Type B pancreatic cell (in vitro differentiated cells): Measurements from ENCODE around the gene FEZF1. TPM values are rescaled to one million over a fixed set of nuclear protein-coding genes. Genes with fewer than 3 reads are reported as not detected.

Experiments
- DNase-seq: peaks from one replicate; pipeline ENCODE4 v3.0.0; 2021; ENCODE audit warnings: mixed read lengths; ENCODE audit not compliant: unreplicated experiment; ENCODE audit errors: extremely low spot score
- H3K27ac Mint-ChIP-seq: 2 replicates; pipeline ENCODE4 v1.8.0; 2021; ENCODE audit warnings: mild to moderate bottlenecking, mixed read lengths
- H3K27me3 Mint-ChIP-seq: 2 replicates; pipeline ENCODE4 v1.8.0; 2021; ENCODE audit warnings: mixed read lengths
- H3K36me3 Mint-ChIP-seq: 2 replicates; pipeline ENCODE4 v1.8.0; 2021; ENCODE audit warnings: mixed read lengths
- H3K4me1 Mint-ChIP-seq: one replicate; pipeline ENCODE4 v1.8.0; 2021; ENCODE audit warnings: mixed read lengths; ENCODE audit not compliant: unreplicated experiment
- H3K4me3 Mint-ChIP-seq: 2 replicates; pipeline ENCODE4 v1.8.0; 2021; ENCODE audit warnings: mild to moderate bottlenecking, mixed read lengths
- H3K9me3 Mint-ChIP-seq: 2 replicates; pipeline ENCODE4 v1.8.0; 2021; ENCODE audit warnings: mixed read lengths
- total RNA-seq: library from RNA; stranded (reverse); gene quantifications from 2 replicates; pipeline ENCODE4 v1.2.1, GENCODE V29; 2021; ENCODE audit warnings: low replicate concordance
- TF ChIP-seq, protein P1 (sequence below): fragments of 200-600 bp; sonication (generic); conservative IDR thresholded peaks from 2 replicates; pipeline ENCODE4 v1.5.0; 2021; ENCODE audit warnings: antibody characterized with exemption, mild to moderate bottlenecking

Gene FEZF1
- total RNA-seq, 1 donor from 2014 or later, result not detected

DNA sequence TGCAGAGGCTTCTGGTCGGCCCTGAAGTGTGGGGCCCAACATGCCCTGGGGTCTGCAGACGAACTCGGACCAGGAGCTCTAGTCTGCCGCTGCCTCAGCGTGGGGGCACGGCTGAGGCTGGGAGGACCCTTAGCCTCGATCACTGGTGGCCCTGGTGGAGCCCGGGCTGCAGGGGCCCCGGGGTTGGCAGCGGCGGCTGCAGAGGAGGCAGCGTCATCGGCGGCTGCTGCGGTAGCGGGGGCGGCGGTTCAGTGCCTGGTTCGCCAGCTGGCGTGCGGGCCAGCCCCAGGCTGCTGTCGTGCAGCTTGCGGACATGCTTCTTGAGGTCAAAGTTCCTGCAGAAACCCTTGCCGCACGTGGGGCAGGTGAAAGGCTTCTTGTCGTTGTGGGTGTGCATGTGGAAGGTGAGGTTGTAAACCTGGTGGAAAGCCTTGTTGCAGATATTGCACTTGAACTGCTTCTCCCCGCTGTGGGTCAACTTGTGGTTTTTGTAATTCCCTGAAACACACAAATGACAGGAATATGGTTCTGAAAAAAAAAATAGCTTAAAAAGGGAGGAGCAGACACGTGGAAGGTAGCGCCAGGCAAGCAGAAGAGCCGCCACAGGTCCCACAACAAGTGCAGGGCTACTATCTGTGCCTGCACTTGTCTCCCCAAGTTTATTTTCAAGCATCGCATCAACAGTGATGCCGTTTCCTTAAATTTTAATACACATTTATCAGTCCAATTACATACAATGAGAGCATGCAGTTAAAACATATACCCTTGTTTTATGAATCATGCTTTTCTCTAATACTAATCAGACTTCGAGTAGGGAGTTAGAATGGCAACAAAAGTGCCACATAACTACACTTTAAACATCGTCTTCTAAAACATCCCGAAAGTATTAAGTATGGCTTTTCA, 2.4 kb downstream of the FEZF1 start:
- no peak for DNase-seq
- Mint-ChIP-seq H3K36me3 (no peaks in the 10 kb centered on the region), H3K4me1 (peaks cover 26% of the 10 kb centered on the region), H3K27me3 (peaks cover 99% of the 10 kb centered on the region), H3K27ac (peak overlapping the region; percentile 18), H3K9me3 (no peaks in the 10 kb centered on the region), H3K4me3 (peak overlapping the region; percentile 51)
- TF ChIP-seq, protein P1, sequence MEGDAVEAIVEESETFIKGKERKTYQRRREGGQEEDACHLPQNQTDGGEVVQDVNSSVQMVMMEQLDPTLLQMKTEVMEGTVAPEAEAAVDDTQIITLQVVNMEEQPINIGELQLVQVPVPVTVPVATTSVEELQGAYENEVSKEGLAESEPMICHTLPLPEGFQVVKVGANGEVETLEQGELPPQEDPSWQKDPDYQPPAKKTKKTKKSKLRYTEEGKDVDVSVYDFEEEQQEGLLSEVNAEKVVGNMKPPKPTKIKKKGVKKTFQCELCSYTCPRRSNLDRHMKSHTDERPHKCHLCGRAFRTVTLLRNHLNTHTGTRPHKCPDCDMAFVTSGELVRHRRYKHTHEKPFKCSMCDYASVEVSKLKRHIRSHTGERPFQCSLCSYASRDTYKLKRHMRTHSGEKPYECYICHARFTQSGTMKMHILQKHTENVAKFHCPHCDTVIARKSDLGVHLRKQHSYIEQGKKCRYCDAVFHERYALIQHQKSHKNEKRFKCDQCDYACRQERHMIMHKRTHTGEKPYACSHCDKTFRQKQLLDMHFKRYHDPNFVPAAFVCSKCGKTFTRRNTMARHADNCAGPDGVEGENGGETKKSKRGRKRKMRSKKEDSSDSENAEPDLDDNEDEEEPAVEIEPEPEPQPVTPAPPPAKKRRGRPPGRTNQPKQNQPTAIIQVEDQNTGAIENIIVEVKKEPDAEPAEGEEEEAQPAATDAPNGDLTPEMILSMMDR, result no peak

DNA sequence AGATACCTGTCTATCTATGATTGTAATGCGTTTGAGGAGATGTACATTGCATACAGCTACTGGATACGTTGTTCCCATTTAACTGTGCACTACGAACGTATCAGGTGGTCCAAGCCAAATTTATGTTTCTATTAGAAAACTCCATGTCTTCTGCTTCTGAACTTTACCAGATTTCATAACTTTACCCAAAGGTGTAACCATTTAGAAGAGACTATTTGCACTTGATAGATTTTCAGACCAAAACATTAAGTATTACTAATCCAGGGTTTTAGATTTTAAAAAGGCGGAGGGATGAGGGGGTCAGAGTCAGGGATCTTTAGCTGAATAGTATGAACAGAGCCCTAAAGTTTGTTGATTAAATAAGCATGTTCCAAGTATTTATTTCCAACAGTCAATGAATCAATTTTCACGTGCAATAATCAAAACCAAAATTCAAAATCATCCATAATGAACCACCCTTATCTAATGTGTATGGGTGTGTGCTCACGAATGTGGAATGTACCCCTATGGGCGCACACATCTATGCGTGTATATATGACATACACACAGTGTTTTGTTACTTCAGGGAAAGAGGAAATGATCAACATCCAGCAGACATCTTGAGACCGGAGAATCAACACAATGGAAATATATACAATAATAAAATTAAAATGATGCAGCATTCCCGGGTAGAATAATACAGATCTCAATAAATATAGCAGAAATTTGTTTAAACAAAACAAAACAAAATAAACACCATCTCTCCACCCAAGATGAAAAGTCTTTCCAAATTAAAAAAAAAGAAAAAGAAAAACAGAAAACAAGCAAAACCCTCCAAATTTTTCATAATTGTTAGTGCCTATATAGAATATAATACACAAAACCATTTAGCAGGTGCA, 3.4 kb downstream of the FEZF1 start:
- Mint-ChIP-seq H3K4me3 (peak overlapping the region; percentile 81), H3K4me1 (peaks cover 22% of the 10 kb centered on the region), H3K27ac (no peak overlapping the region), H3K9me3 (no peaks in the 10 kb centered on the region), H3K36me3 (no peaks in the 10 kb centered on the region), H3K27me3 (peaks cover 98% of the 10 kb centered on the region)
- no peak for DNase-seq
- TF ChIP-seq, protein P1, result no peak

DNA sequence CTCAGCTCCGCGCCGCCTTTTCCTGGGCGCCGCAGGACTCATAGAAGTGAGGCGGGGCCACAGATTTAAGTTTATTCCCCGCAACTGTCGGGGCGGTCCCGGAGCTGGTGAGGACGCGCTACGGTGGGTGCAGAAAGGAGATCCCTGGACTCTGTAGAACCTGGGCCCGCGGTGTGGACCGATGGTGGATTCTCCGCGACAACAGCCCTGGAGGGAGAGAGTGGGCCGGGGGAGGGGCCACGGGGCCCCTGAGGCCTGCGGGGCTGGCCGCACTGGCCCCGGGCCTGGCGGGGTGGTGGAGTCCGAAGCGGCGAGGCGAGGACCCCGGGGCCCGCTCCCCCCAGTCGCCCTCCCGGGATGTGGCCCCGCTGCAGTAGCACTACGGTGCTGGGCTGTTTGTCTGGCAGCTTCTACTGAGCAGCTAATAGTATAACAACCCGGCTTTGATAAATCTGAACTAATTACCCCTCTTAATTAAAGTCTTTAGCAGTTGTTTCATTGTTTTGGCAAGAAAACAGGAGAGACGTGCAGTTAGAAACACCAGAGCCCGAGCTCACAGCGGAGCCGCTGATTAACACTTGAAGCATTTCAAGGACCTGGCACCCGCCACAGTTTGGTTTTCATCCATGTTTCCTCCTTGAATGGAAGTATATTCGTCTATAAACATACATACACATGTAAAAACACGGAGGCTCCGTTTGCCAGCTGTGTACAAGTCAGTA, 4.2 kb downstream of the FEZF1 start:
- TF ChIP-seq, protein P1, result no peak
- Mint-ChIP-seq H3K27me3 (peaks cover 98% of the 10 kb centered on the region), H3K36me3 (no peaks in the 10 kb centered on the region), H3K4me1 (peaks cover 15% of the 10 kb centered on the region), H3K27ac (no peak overlapping the region), H3K9me3 (no peaks in the 10 kb centered on the region), H3K4me3 (peak overlapping the region; percentile 82)
- no peak for DNase-seq

DNA sequence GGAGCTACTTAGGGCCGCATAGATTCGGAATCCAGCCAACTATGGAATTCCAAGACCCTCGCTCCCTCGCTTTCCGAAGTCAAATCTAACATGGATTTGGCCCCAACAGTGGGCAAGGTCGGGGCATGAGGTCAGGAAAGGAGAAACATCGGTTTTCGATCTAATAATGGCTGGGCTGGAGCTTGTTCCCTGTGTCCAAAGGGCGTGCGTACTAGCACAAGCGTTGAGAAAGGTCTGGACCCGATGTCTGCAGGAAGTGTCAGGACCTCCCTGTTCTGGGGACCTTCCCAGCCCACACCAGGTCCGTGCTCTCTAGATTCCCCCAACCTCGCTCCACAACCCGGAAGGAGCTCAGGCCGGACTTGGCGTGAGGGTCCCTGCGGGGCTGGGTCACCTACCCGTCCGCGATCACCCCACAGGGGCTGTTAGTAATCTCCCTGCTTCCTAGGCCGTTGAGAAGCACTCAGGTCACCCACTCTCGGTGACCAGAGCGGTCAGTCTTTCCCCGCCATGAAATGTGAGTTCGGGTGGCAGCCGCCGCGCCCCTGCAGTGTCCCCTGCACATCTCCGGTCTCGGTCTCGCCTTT, 4.8 kb downstream of the FEZF1 start:
- Mint-ChIP-seq H3K4me1 (peaks cover 12% of the 10 kb centered on the region), H3K36me3 (no peaks in the 10 kb centered on the region), H3K27ac (no peak overlapping the region), H3K27me3 (peaks cover 98% of the 10 kb centered on the region), H3K4me3 (peak overlapping the region; percentile 82), H3K9me3 (no peaks in the 10 kb centered on the region)
- DNase-seq, result no peak
- TF ChIP-seq, protein P1, result no peak

DNA sequence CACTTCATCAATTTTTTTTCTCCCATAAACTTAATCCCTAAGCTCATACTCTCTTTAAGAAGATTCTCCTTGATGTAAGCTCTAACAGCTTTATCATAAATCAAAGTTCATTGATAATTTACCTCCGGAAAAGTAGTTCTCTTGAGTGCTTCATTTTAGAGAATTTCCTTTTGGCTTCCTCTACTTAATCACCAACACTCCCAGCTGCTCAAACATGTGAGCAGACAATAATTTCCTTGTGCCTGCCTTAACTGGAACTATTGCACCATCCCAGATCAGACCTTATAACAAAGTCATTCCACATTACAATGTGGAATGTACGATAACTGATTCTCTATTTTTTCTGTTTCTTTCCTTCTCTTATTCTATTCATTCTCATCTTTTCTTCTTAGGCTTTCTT, 5.9 kb downstream of the FEZF1 start:
- DNase-seq, result no peak
- peaks cover 97% of the 10 kb centered on the region for H3K27me3 Mint-ChIP-seq
- H3K9me3 Mint-ChIP-seq, result no peaks in the 10 kb centered on the region
- H3K36me3 Mint-ChIP-seq, result no peaks in the 10 kb centered on the region
- TF ChIP-seq, protein P1, result no peak
- H3K4me3 Mint-ChIP-seq, result no peak overlapping the region
- peaks cover 8% of the 10 kb centered on the region for H3K4me1 Mint-ChIP-seq
- H3K27ac Mint-ChIP-seq, result no peak overlapping the region
